Measurements from ENCODE around the gene DOCK7.
"Not testable (repeated sequence)": the region's sequence is repeated elsewhere in the genome, so short reads cannot be mapped to it uniquely, and the experiment has no call there.

The DOCK7 gene

DNA sequence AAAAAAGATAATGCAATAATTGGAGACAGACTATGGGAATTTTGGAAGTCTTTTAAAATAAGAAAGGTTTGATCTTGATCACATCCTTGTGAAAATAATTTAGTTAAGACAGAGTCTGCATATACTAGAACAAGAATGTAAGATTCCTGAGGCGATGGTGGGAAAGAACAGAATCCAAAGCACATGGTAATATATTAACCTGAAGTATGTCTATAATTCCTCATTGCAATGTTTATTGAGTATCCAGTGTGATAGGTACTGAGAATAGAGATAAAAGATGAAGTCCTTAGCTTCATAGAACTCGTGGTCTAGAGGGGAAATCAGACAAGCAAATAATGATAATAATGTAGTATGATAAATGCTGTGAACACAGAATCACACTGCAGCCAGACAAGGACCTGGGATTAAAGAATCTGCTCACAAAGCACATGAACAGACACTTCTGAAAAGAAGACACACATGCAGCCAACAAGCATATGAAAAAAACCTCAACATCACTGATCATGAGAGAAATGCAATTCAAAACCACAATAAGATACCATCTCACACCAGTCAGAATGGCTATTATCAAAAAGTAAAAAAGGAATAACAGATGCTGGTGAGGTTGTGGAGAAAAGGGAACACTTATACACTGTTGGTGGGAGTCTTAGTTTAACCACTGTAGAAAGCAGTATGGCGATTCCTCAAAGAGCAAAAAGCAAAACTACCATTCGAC lies 97.8 kb downstream of the DOCK7 start:
- no peak for DNase-seq (ENCODE audit: low read depth)
- no peak overlapping the region for H3K4me3 ChIP-seq (ENCODE audit: low read length)
- TF ChIP-seq, protein P1, sequence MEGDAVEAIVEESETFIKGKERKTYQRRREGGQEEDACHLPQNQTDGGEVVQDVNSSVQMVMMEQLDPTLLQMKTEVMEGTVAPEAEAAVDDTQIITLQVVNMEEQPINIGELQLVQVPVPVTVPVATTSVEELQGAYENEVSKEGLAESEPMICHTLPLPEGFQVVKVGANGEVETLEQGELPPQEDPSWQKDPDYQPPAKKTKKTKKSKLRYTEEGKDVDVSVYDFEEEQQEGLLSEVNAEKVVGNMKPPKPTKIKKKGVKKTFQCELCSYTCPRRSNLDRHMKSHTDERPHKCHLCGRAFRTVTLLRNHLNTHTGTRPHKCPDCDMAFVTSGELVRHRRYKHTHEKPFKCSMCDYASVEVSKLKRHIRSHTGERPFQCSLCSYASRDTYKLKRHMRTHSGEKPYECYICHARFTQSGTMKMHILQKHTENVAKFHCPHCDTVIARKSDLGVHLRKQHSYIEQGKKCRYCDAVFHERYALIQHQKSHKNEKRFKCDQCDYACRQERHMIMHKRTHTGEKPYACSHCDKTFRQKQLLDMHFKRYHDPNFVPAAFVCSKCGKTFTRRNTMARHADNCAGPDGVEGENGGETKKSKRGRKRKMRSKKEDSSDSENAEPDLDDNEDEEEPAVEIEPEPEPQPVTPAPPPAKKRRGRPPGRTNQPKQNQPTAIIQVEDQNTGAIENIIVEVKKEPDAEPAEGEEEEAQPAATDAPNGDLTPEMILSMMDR (IDR thresholded peaks at IDR 0.05; ENCODE audit: insufficient read depth, low read depth, low read length, missing control alignments), result no peak

DNA sequence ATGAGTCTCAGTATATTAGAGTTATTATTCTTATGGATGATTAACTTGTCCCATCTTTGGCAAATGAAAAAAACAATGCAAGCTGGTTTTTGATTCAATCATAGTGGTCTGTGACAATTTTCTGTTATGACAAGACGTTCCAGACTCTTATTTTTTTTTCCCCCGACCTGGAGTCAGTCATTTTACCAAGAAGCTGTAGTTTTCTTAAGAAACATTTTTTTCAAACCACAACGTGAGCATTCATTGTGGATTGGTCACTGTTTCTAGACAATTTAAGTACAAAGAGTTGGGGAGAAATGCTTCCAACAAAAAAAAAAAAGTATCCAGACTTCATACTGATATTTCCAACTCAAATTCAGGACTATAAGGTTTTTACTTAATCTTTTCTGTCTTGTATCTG lies 98.9 kb downstream of the DOCK7 start:
- no peak for DNase-seq (ENCODE audit: low read depth)
- no peak overlapping the region for H3K4me3 ChIP-seq (ENCODE audit: low read length)

DNA sequence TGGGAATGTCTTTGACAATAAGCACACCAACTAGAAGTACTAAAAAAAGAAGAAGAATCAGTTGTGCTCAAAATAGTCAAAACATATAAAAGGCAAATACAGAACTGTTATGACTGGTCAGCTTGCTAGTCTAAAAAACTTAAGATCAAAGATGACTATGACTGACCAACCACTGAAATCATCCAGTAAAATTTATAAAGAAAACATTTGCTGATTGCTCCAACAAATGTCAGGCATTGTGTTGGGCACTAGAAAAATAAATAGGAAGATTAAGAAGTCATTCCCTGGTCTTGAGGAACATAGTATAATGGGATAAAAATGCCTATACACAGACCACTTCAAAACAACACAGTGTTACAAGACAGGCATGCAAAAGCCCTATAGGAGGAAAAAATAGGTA lies 100.2 kb downstream of the DOCK7 start:
- DNase-seq (ENCODE audit: low read depth), result no peak
- no peak overlapping the region for H3K4me3 ChIP-seq (ENCODE audit: low read length)
- TF ChIP-seq, protein P1 (IDR thresholded peaks at IDR 0.05; ENCODE audit: insufficient read depth, low read depth, low read length, missing control alignments), result no peak

More for the DNA sequence above, 98.9 kb downstream of the DOCK7 start:
- TF ChIP-seq, protein P1 (IDR thresholded peaks at IDR 0.05; ENCODE audit: insufficient read depth, low read depth, low read length, missing control alignments), result no peak

- TF ChIP-seq, protein P1 (IDR thresholded peaks at IDR 0.05; ENCODE audit: insufficient read depth, low read depth, low read length, missing control alignments), result no peak
- H3K4me3 ChIP-seq (ENCODE audit: low read length), result no peak overlapping the region
- DNase-seq (ENCODE audit: low read depth), result no peak
Measured at GRCh38 chr1:62585469-62586155, 102.6 kb downstream of the DOCK7 start.

- no peak for DNase-seq (ENCODE audit: low read depth)
- TF ChIP-seq, protein P1 (IDR thresholded peaks at IDR 0.05; ENCODE audit: insufficient read depth, low read depth, low read length, missing control alignments), result no peak
- no peak overlapping the region for H3K4me3 ChIP-seq (ENCODE audit: low read length)
Measured at GRCh38 chr1:62573675-62574074, 114.5 kb downstream of the DOCK7 start.

GRCh38 chr1:62572476-62572875 lies 115.7 kb downstream of the DOCK7 start:
- DNase-seq (ENCODE audit: low read depth), result no peak
- no peak overlapping the region for H3K4me3 ChIP-seq (ENCODE audit: low read length)
- TF ChIP-seq, protein P1 (IDR thresholded peaks at IDR 0.05; ENCODE audit: insufficient read depth, low read depth, low read length, missing control alignments), result no peak

DNA sequence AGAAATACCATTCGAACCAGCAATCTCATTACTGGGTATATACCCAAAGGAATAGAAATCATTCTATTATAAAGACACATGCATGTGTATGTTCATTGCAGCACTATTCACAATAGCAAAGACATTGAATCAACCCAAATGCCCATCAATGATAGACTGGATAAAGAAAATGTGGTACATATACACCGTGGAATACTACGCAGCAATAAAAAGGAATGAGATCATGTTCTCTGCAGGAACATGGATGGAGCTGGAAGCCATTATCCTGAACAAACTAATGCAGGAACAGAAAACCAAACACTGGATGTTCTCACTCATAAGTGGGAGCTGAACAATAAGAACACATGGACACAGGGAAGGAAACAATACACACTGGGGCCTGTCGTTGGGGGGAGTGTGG lies 116.7 kb downstream of the DOCK7 start:
- H3K4me3 ChIP-seq (ENCODE audit: low read length); DNase-seq (ENCODE audit: low read depth): not testable (repeated sequence)

- not testable (repeated sequence) for DNase-seq (ENCODE audit: low read depth); H3K4me3 ChIP-seq (ENCODE audit: low read length)
Measured at GRCh38 chr1:62567926-62568325, 120.3 kb downstream of the DOCK7 start.

DNA sequence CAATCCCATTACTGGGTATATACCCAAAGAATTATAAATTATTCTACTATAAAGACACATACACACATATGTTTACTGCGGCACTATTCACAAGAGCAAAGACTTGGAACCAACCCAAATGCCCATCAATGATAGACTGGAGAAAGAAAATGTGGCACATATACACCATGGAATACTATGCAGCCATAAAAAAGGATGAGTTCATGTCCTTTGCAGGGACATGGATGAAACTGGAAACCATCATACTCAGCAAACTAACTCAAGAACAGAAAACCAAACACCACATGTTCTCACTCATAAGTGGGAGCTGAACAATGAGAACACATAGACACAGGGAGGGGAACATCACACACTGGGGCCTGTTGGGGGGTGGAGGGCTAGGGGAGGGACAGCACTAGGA lies 121.0 kb downstream of the DOCK7 start:
- DNase-seq (ENCODE audit: low read depth); H3K4me3 ChIP-seq (ENCODE audit: low read length): not testable (repeated sequence)
